ENCODE data around the gene ISX.

Gene ISX

GRCh38 chr22:35065183-35065582 lies 775 bp upstream of the ISX start:
- H3K4me3 ChIP-seq (ENCODE audit: low read depth, low read length), result no peak overlapping the region
- no peak for DNase-seq (ENCODE audit: low read depth)
- TF ChIP-seq CTCF (IDR thresholded peaks at IDR 0.05; ENCODE audit: insufficient read depth, low read depth, low read length, missing control alignments), result no peak

GRCh38 chr22:35066768-35067167 lies 810 bp downstream of the ISX start:
- TF ChIP-seq CTCF (IDR thresholded peaks at IDR 0.05; ENCODE audit: insufficient read depth, low read depth, low read length, missing control alignments), result no peak
- no peak overlapping the region for H3K4me3 ChIP-seq (ENCODE audit: low read depth, low read length)
- DNase-seq (ENCODE audit: low read depth), result no peak

GRCh38 chr22:35069541-35069940 lies 3.6 kb downstream of the ISX start:
- H3K4me3 ChIP-seq (ENCODE audit: low read depth, low read length), result no peak overlapping the region
- no peak for DNase-seq (ENCODE audit: low read depth)
- TF ChIP-seq CTCF (IDR thresholded peaks at IDR 0.05; ENCODE audit: insufficient read depth, low read depth, low read length, missing control alignments), result no peak

GRCh38 chr22:35070451-35071093 lies 4.6 kb downstream of the ISX start:
- TF ChIP-seq CTCF (IDR thresholded peaks at IDR 0.05; ENCODE audit: insufficient read depth, low read depth, low read length, missing control alignments), result no peak
- DNase-seq (ENCODE audit: low read depth), result no peak
- H3K4me3 ChIP-seq (ENCODE audit: low read depth, low read length), result no peak overlapping the region

- no peak overlapping the region for H3K4me3 ChIP-seq (ENCODE audit: low read depth, low read length)
- TF ChIP-seq CTCF (IDR thresholded peaks at IDR 0.05; ENCODE audit: insufficient read depth, low read depth, low read length, missing control alignments), result no peak
- no peak for DNase-seq (ENCODE audit: low read depth)
Observed at GRCh38 chr22:35071784-35072183, 5.8 kb downstream of the ISX start.

GRCh38 chr22:35072925-35073324 lies 7.0 kb downstream of the ISX start:
- no peak for TF ChIP-seq CTCF (IDR thresholded peaks at IDR 0.05; ENCODE audit: insufficient read depth, low read depth, low read length, missing control alignments)
- DNase-seq (ENCODE audit: low read depth), result no peak
- no peak overlapping the region for H3K4me3 ChIP-seq (ENCODE audit: low read depth, low read length)

- DNase-seq (ENCODE audit: low read depth), result no peak
- TF ChIP-seq CTCF (IDR thresholded peaks at IDR 0.05; ENCODE audit: insufficient read depth, low read depth, low read length, missing control alignments), result no peak
Observed at GRCh38 chr22:35074583-35074982, 8.6 kb downstream of the ISX start.

More at GRCh38 chr22:35074583-35074982, 8.6 kb downstream of the ISX start:
- no peak overlapping the region for H3K4me3 ChIP-seq (ENCODE audit: low read depth, low read length)
